Measurements from ENCODE around the gene FADS2.
A peak's percentile ranks its signal among the peaks of the same experiment; 100 is the strongest.

FADS2 gene

GRCh38 chr11:61827571-61828378 lies at the start of gene FADS2:
FADS2 (plus strand) TSS chr11:61828300; CDS start chr11:61828391, 91 bp downstream.
- peak; percentile 85 for DNase-seq (ENCODE audit: low read depth)

GRCh38 chr11:61778357-61778886 lies 49.7 kb upstream of the FADS2 start:
- DNase-seq (ENCODE audit: low read depth) = no peak

- no peak for DNase-seq (ENCODE audit: low read depth)
Observed at GRCh38 chr11:61778920-61779650, 49.0 kb upstream of the FADS2 start.

- no peak for DNase-seq (ENCODE audit: low read depth)
Observed at GRCh38 chr11:61779666-61780525, 48.2 kb upstream of the FADS2 start.

GRCh38 chr11:61780581-61781162 lies 47.4 kb upstream of the FADS2 start:
- DNase-seq (ENCODE audit: low read depth) = no peak

- no peak for DNase-seq (ENCODE audit: low read depth)
Observed at GRCh38 chr11:61781585-61781984, 46.5 kb upstream of the FADS2 start.

GRCh38 chr11:61782299-61782698 lies 45.8 kb upstream of the FADS2 start:
- DNase-seq (ENCODE audit: low read depth) = no peak

GRCh38 chr11:61782841-61783240 lies 45.3 kb upstream of the FADS2 start:
- DNase-seq (ENCODE audit: low read depth) = no peak

- peak; percentile 51 for DNase-seq (ENCODE audit: low read depth)
Observed at GRCh38 chr11:61783717-61784505, 44.2 kb upstream of the FADS2 start.

GRCh38 chr11:61784506-61784805 lies 43.6 kb upstream of the FADS2 start:
- no peak for DNase-seq (ENCODE audit: low read depth)

- DNase-seq (ENCODE audit: low read depth) = no peak
Observed at GRCh38 chr11:61785837-61786402, 42.2 kb upstream of the FADS2 start.

- DNase-seq (ENCODE audit: low read depth) = no peak
Observed at GRCh38 chr11:61787928-61788491, 40.1 kb upstream of the FADS2 start.

- peak; percentile 76 for DNase-seq (ENCODE audit: low read depth)
Observed at GRCh38 chr11:61791737-61792309, 36.3 kb upstream of the FADS2 start.

- peak; percentile 82 for DNase-seq (ENCODE audit: low read depth)
Observed at GRCh38 chr11:61792310-61793082, 35.6 kb upstream of the FADS2 start, which contains the start of the genes FEN1 and TMEM258. FEN1 (plus strand) TSS chr11:61792911; CDS start chr11:61795362, 2,451 bp downstream. TMEM258 (minus strand) TSS chr11:61792599; CDS start chr11:61792558, 41 bp downstream.

GRCh38 chr11:61793083-61793828 lies 34.8 kb upstream of the FADS2 start:
- DNase-seq (ENCODE audit: low read depth) = no peak

GRCh38 chr11:61793829-61794204 lies 34.3 kb upstream of the FADS2 start:
- no peak for DNase-seq (ENCODE audit: low read depth)

- DNase-seq (ENCODE audit: low read depth) = no peak
Observed at GRCh38 chr11:61794579-61794978, 33.5 kb upstream of the FADS2 start.

GRCh38 chr11:61795459-61795858 lies 32.6 kb upstream of the FADS2 start:
- DNase-seq (ENCODE audit: low read depth) = no peak

All from non-pigmented ciliary epithelial cell (primary cell).